ENCODE measurements around the gene SNAPC3. TPM values are rescaled to one million over a fixed set of nuclear protein-coding genes. Genes with fewer than 3 reads are reported as not detected.

The SNAPC3 gene
- total RNA-seq (10 to 100 TPM; 19.9 to 29.2 (median 20.8) TPM), polyA plus RNA-seq (10 to 100 TPM; 12.1 to 24.3 (median 12.4) TPM)
- long read RNA-seq, donor 1, full-length matches to known transcripts = 15 of 17 reads
- long read RNA-seq, donor 1, partial matches to known transcripts = 0 of 17 reads
- long read RNA-seq, donor 1, other reads (novel, unspliced or antisense) = 2 of 17 reads
- long read RNA-seq, donor 2, full-length matches to known transcripts = 31 of 37 reads
- long read RNA-seq, donor 2, partial matches to known transcripts = 1 of 37 reads
- long read RNA-seq, donor 2, other reads (novel, unspliced or antisense) = 5 of 37 reads

DNA sequence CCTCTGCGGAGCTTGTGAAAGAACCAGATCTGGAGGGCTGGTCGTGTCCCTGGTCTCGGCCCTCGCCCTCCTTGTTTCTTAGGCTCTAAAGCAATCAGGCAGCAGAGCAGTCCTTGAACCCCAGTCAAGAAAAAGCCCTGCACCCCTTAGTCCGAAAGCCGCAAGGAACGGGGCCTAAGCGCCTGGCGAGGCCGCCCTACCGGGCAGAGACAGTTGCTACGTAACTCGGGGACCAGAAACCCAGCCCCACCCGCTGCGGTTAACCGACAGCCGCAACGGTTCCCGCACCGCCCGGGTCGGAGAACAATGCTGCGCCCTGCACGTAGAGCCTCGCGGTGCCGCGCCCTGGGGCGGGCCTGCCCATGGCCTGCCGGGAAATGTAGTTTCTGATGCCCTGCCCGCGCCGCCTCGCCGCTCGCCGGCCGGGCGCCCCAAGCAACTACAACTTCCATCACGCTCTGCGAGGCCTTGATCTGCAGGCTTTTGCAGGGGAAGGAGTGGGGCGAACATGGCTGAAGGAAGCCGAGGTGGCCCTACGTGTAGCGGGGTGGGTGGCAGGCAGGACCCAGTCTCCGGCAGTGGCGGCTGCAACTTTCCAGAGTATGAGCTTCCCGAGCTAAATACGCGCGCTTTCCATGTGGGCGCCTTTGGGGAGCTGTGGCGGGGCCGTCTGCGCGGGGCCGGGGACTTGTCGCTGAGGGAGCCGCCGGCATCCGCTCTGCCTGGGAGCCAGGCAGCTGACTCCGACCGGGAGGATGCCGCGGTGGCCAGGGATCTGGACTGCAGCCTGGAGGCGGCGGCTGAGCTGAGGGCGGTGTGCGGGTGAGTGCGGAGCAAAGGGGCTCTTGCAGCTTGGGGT is at the start of gene SNAPC3:
TSS of gene SNAPC3 (plus strand) at position 505 of the 859 bp plus-strand sequence. CDS start at position 509, 4 bp downstream.
- H3K36me3 ChIP-seq (ENCODE audit: insufficient read depth in 1 of 2, low read depth in 1 of 2) = peaks cover 0 to 31% of the 10 kb centered on the region in 2 donors
- no peaks in the 10 kb centered on the region for H3K27me3 ChIP-seq (ENCODE audit: insufficient read depth in 3 of 3, low read length in 2 of 3)
- peaks cover 24% of the 10 kb centered on the region for H3K4me1 ChIP-seq
- H3K9me3 ChIP-seq = no peaks in the 10 kb centered on the region
- H3K4me3 ChIP-seq = peak within 1 kb of the TSS; percentile 98
- intact Hi-C loops (cut with DNase I) = loop anchor here (2.0 to 10.0 kb wide), 4 partner anchors 92 to 638 kb away; partner anchors contain the start of genes TTC39B (in 2 of the 2) and PSIP1 (in 1 of the 2)
- ATAC-seq (peak; percentile 99), DNase-seq (peak; percentile 94 to 97)
- WGBS, 3 donors = 0% methylated on average over 68 to 70 of the region's 70 CpGs
- TF ChIP-seq, protein P1, sequence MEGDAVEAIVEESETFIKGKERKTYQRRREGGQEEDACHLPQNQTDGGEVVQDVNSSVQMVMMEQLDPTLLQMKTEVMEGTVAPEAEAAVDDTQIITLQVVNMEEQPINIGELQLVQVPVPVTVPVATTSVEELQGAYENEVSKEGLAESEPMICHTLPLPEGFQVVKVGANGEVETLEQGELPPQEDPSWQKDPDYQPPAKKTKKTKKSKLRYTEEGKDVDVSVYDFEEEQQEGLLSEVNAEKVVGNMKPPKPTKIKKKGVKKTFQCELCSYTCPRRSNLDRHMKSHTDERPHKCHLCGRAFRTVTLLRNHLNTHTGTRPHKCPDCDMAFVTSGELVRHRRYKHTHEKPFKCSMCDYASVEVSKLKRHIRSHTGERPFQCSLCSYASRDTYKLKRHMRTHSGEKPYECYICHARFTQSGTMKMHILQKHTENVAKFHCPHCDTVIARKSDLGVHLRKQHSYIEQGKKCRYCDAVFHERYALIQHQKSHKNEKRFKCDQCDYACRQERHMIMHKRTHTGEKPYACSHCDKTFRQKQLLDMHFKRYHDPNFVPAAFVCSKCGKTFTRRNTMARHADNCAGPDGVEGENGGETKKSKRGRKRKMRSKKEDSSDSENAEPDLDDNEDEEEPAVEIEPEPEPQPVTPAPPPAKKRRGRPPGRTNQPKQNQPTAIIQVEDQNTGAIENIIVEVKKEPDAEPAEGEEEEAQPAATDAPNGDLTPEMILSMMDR (IDR thresholded peaks at IDR 0.05) = no peak
- peak within 1 kb of the TSS; percentile 92 for H3K27ac ChIP-seq

GRCh38 chr9:15373881-15374280 is 48.8 kb upstream of the SNAPC3 start:
- H3K27ac ChIP-seq = no peak overlapping the region
- 58 to 72% (median 63%) methylated on average over 2 of the region's 2 CpGs for WGBS, 3 donors
- H3K4me1 ChIP-seq = no peaks in the 10 kb centered on the region
- DNase-seq (no peak), ATAC-seq (no peak)
- H3K4me3 ChIP-seq = no peak overlapping the region
- H3K36me3 ChIP-seq (ENCODE audit: insufficient read depth in 1 of 2, low read depth in 1 of 2) = no peaks in the 10 kb centered on the region
- TF ChIP-seq, protein P1 (IDR thresholded peaks at IDR 0.05) = no peak
- H3K9me3 ChIP-seq = no peaks in the 10 kb centered on the region
- intact Hi-C loops (cut with DNase I) = no loop called here
- H3K27me3 ChIP-seq (ENCODE audit: insufficient read depth in 3 of 3, low read length in 2 of 3) = peaks cover 0 to 4% (median 0%) of the 10 kb centered on the region in 3 donors

DNA sequence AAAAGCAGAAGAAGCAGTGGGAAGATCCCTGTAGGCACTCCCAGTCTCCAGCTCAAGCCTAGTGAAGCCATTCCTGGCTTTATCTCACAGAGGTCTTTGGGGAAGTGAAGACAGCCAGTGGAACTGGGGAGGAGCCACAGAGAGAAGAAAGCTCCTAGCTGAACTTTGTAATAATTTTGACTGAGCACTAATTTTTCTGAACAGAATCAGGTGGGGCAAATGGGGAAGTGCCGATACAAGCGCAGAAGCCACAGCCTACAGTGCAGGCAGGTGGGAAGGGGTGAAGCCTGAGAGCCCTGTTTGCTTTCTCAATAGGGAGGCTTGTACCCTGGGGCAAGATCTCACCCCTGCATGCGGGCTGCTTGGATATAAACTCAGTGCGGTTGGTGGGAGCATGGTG is 48.4 kb upstream of the SNAPC3 start:
- TF ChIP-seq, protein P1 (IDR thresholded peaks at IDR 0.05) = no peak
- intact Hi-C loops (cut with DNase I) = no loop called here
- DNase-seq (no peak), ATAC-seq (no peak)
- H3K27ac ChIP-seq = no peak overlapping the region
- H3K9me3 ChIP-seq = no peaks in the 10 kb centered on the region
- H3K4me3 ChIP-seq = no peak overlapping the region
- H3K36me3 ChIP-seq (ENCODE audit: insufficient read depth in 1 of 2, low read depth in 1 of 2) = no peaks in the 10 kb centered on the region
- 89 to 98% (median 98%) methylated on average over 4 of the region's 4 CpGs for WGBS, 3 donors
- H3K4me1 ChIP-seq = no peaks in the 10 kb centered on the region
- H3K27me3 ChIP-seq (ENCODE audit: insufficient read depth in 3 of 3, low read length in 2 of 3) = peaks cover 0 to 4% (median 0%) of the 10 kb centered on the region in 3 donors

DNA sequence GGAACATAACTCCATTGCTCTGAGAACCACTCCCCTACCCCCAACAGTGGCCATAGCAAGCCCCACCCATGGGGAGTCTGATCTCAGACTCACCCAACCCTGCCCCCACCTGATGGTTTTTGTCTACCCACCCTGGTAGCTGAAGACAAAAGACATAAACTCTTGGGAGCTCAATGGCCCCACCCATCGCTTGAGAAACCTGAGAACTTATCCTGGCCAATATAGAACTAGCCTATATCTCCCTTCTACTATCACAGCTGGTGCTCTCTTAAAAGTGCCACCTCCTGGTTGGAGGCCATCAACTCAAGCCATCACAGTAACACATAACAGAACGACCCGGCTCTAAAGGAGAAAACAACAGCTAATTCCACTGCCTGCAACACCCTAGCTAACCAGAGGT is 47.9 kb upstream of the SNAPC3 start:
- DNase-seq = no peak
- ATAC-seq = no peak
- Histone ChIP-seq H3K27me3 (ENCODE audit: insufficient read depth in 3 of 3, low read length in 2 of 3) (peaks cover 0 to 4% (median 0%) of the 10 kb centered on the region in 3 donors), H3K36me3 (ENCODE audit: insufficient read depth in 1 of 2, low read depth in 1 of 2) (no peaks in the 10 kb centered on the region), H3K4me3 (no peak overlapping the region), H3K9me3 (no peaks in the 10 kb centered on the region), H3K4me1 (no peaks in the 10 kb centered on the region), H3K27ac (no peak overlapping the region)
- 75 to 80% (median 77%) methylated on average over 3 of the region's 3 CpGs for WGBS, 3 donors
- intact Hi-C loops (cut with DNase I) = no loop called here
- TF ChIP-seq, protein P1 (IDR thresholded peaks at IDR 0.05) = no peak

Measured in psoas muscle (tissue), 8 donors.